SK-N-SH (cell line): Measurements from ENCODE around the gene ANGPTL4.

Experiments used
- CTCF ChIP-seq: fragments of 200-600 bp; sonication (generic); IDR thresholded peaks from 2 replicates; pipeline ENCODE4 v1.6.1; 2017; ENCODE audit warnings: antibody characterized with exemption, mild to moderate bottlenecking, moderate library complexity
- EP300 ChIP-seq, 2 experiments: IDR thresholded peaks; 2 replicates each; pipeline versions ENCODE4 v1.4.0 to v1.6.1; 2012; ENCODE audit warnings: borderline replicate concordance in 1 of 2, low read depth in 1 of 2, low read length in 1 of 2
- EZH2phosphoT487 ChIP-seq: fragments of 200-600 bp; sonication (generic); IDR thresholded peaks from 2 replicates; pipeline ENCODE4 v1.6.1; 2017; ENCODE audit warnings: low read depth, mixed run types, mild to moderate bottlenecking, antibody characterized with exemption, moderate library complexity, borderline replicate concordance
- GABPA ChIP-seq: IDR thresholded peaks from 2 replicates; pipeline ENCODE4 v1.4.0; 2012; ENCODE audit warnings: low read depth, mild to moderate bottlenecking
- MAX ChIP-seq: IDR thresholded peaks from 2 replicates; pipeline ENCODE4 v1.4.0; 2012; ENCODE audit warnings: low read depth
- MXI1 ChIP-seq: IDR thresholded peaks from 2 replicates; pipeline ENCODE4 v1.6.1; 2012; ENCODE audit warnings: mild to moderate bottlenecking, low read depth, low read length, improper control_type of control experiment
- NFIC ChIP-seq: IDR thresholded peaks from 2 replicates; pipeline ENCODE4 v1.4.0; 2012; ENCODE audit warnings: borderline replicate concordance
- RFX5 ChIP-seq: IDR thresholded peaks from 2 replicates; pipeline ENCODE4 v1.6.1; 2012; ENCODE audit warnings: mild to moderate bottlenecking, improper control_type of control experiment, low read length
- RXRA ChIP-seq: IDR thresholded peaks from 2 replicates; pipeline ENCODE4 v1.4.0; 2012; ENCODE audit warnings: low read depth, mild to moderate bottlenecking, borderline replicate concordance
- SMC3 ChIP-seq: IDR thresholded peaks from 2 replicates; pipeline ENCODE4 v1.6.1; 2012; ENCODE audit warnings: low read depth, low read length, improper control_type of control experiment
- TAF1 ChIP-seq: IDR thresholded peaks from 2 replicates; pipeline ENCODE4 v1.6.1; 2012; ENCODE audit warnings: low read depth, mild to moderate bottlenecking, low read length, moderate library complexity, borderline replicate concordance
- USF2 ChIP-seq: fragments of 150-350 bp; IDR thresholded peaks from 2 replicates; pipeline ENCODE4 v1.6.1; 2017; ENCODE audit warnings: antibody characterized with exemption, low read length, low read depth, borderline replicate concordance
- ZBTB33 ChIP-seq: IDR thresholded peaks from 2 replicates; pipeline ENCODE4 v1.4.0; 2012; ENCODE audit warnings: low read depth, borderline replicate concordance

- TF ChIP-seq RXRA: no peak
- no peak for TF ChIP-seq CTCF
- no peak for TF ChIP-seq EZH2phosphoT487
- TF ChIP-seq RFX5: no peak
- no peak for TF ChIP-seq MXI1
- no peak for TF ChIP-seq SMC3
- TF ChIP-seq EP300 (IDR thresholded peaks at IDR 0.05; ENCODE audit: borderline replicate concordance in 1 of 2, low read depth in 1 of 2, low read length in 1 of 2): no peak
- TF ChIP-seq ZBTB33: no peak
- TF ChIP-seq TAF1: no peak
- TF ChIP-seq MAX: no peak
- no peak for TF ChIP-seq NFIC
- TF ChIP-seq USF2: no peak
- TF ChIP-seq GABPA: no peak
Observed at GRCh38 chr19:8352134-8352827, 11.7 kb upstream of the ANGPTL4 start.
